ENCODE measurements around the gene VWA3A. TPM values are rescaled to one million over a fixed set of nuclear protein-coding genes. Genes with fewer than 3 reads are reported as not detected.

Gene VWA3A
- total RNA-seq, 2 experiments from 2014 or later: 0.27 to 0.47 TPM

DNA sequence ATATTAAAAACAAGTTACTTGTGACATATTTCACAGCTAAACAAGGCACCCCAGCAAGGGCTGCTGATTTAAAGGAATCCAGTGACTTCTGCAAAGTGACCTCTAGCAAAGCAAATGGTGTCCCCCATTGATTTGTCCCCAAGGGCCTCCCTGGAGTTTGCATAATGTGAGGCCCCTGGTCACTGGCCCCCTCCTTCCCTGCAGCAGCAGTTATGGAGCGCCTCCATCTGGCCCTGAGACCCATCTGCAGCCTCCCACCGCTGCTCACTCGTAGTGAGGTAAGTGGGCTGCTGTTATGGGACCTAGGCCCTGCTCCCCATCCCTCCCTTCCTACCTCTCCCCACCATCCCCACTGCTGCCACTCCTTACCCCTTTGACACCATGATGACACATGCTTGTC lies 94.2 kb downstream of the VWA3A start:
- H3K36me3 ChIP-seq (ENCODE audit: insufficient read depth, low read length): no peaks in the 10 kb centered on the region
- no peak for TF ChIP-seq CTCF (IDR thresholded peaks at IDR 0.05)
- DNase-seq (peak in 1 of 14 experiments; percentile 33), ATAC-seq (ENCODE audit: poor library complexity) (no peak)
- Mint-ChIP-seq H3K27me3 (no peaks in the 10 kb centered on the region), H3K9me3 (no peaks in the 10 kb centered on the region), H3K36me3 (ENCODE audit: low read depth) (peaks cover 11% of the 10 kb centered on the region), H3K4me3 (no peak overlapping the region), H3K4me1 (ENCODE audit: low read depth) (peaks cover 24% of the 10 kb centered on the region), H3K27ac (peak overlapping the region; percentile 96)
- intact Hi-C loops (cut with DNase I, micrococcal nuclease): loop anchor here (2.0 to 10.0 kb wide), 5 partner anchors 108 to 589 kb away; partner anchors contain the start of genes CDR2 (in 1 of the 2) and METTL9 (in 1 of the 2)
- no peak overlapping the region for H3K4me3 ChIP-seq (ENCODE audit: low read length)
- ChIA-PET POLR2A (interaction anchor here (7.1 kb wide), 1 partner anchor 177 kb away, joined by 98 read pairs; the partner anchor contains the start of gene MOSMO), CTCF (no interaction called here)
- H3K27ac ChIP-seq (ENCODE audit: low read depth in 1 of 2, low read length in 2 of 2): peak overlapping the region in 1 of 2 donors; percentile 23
- H3K27me3 ChIP-seq (ENCODE audit: control insufficient read depth in 1 of 2, insufficient read depth in 2 of 2, low read length in 2 of 2): no peaks in the 10 kb centered on the region
- peaks cover 42% of the 10 kb centered on the region for H3K4me1 ChIP-seq (ENCODE audit: insufficient read depth, low read length)
- no peaks in the 10 kb centered on the region for H3K9me3 ChIP-seq (ENCODE audit: control insufficient read depth in 1 of 2, insufficient read depth in 1 of 2, low read length in 2 of 2)

DNA sequence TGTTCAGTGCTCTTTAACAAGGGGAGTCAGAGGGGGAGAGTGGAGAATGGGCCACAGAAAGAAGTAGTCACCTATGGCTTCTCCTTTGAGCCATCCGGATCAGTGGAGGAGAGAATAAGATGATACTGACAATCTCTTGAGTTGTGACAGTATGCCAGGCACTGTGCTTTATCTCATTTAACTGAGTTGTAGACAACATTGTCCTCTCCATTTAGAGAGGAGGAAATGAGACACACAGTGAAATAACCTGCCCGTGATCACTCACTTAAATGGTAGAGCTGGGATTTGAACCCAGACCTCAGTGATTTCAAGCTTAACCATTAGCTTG lies 95.9 kb downstream of the VWA3A start:
- POLR2A ChIA-PET: interaction anchor here (1.0 to 8.7 kb wide), 9 partner anchors 109 to 608 kb away, joined by 3 to 157 read pairs (median 8); partner anchors contain the start of genes MOSMO, PDZD9 and POLR3E
- H3K4me1 ChIP-seq (ENCODE audit: insufficient read depth, low read length): peaks cover 59% of the 10 kb centered on the region

More for the DNA sequence above, 95.9 kb downstream of the VWA3A start:
- Histone ChIP-seq H3K36me3 (ENCODE audit: insufficient read depth, low read length) (no peaks in the 10 kb centered on the region), H3K9me3 (ENCODE audit: control insufficient read depth in 1 of 2, insufficient read depth in 1 of 2, low read length in 2 of 2) (no peaks in the 10 kb centered on the region), H3K4me3 (ENCODE audit: low read length) (no peak overlapping the region), H3K27ac (ENCODE audit: low read depth in 1 of 2, low read length in 2 of 2) (peak overlapping the region; percentile 99 to 100), H3K27me3 (ENCODE audit: control insufficient read depth in 1 of 2, insufficient read depth in 2 of 2, low read length in 2 of 2) (no peaks in the 10 kb centered on the region)
- intact Hi-C loops (cut with DNase I, micrococcal nuclease): loop anchor here (1.0 to 10.0 kb wide), 6 partner anchors 113 to 591 kb away; partner anchors contain the start of genes PDZD9 (in 2 of the 2), CDR2 (in 1 of the 2) and METTL9 (in 1 of the 2)
- no peak for TF ChIP-seq CTCF (IDR thresholded peaks at IDR 0.05)
- Mint-ChIP-seq H3K4me3 (no peak overlapping the region), H3K9me3 (no peaks in the 10 kb centered on the region), H3K4me1 (ENCODE audit: low read depth) (peaks cover 38% of the 10 kb centered on the region), H3K27ac (peak overlapping the region; percentile 96), H3K27me3 (no peaks in the 10 kb centered on the region), H3K36me3 (ENCODE audit: low read depth) (peaks cover 11% of the 10 kb centered on the region)
- DNase-seq (no peak), ATAC-seq (ENCODE audit: poor library complexity) (no peak)
- CTCF ChIA-PET: interaction anchor here (0.6 to 3.2 kb wide), 26 partner anchors 14 to 237 kb away, joined by 3 to 34 read pairs (median 4); partner anchors contain the start of genes EEF2K, MOSMO, PDZD9 and POLR3E

Data from CD4-positive, alpha-beta T cell (primary cell).